ENCODE results near the gene ATG101.
A peak's percentile ranks its signal among the peaks of the same experiment; 100 is the strongest.

Gene ATG101

GRCh38 chr12:52058631-52059361, 11.0 kb upstream of the ATG101 start:
- no peak for DNase-seq

- no peak for DNase-seq
Measured at GRCh38 chr12:52059582-52060497, 9.9 kb upstream of the ATG101 start.

- no peak for DNase-seq
Measured at GRCh38 chr12:52060498-52061177, 9.1 kb upstream of the ATG101 start.

GRCh38 chr12:52061470-52062166, 8.2 kb upstream of the ATG101 start:
- DNase-seq = no peak

- DNase-seq = no peak
Measured at GRCh38 chr12:52062167-52063081, 7.4 kb upstream of the ATG101 start.

- DNase-seq = no peak
Measured at GRCh38 chr12:52063082-52063924, 6.5 kb upstream of the ATG101 start.

GRCh38 chr12:52063981-52064649, 5.7 kb upstream of the ATG101 start:
- no peak for DNase-seq

GRCh38 chr12:52066346-52067080, 3.3 kb upstream of the ATG101 start:
- no peak for DNase-seq

- DNase-seq = no peak
Measured at GRCh38 chr12:52067081-52067374, 2.8 kb upstream of the ATG101 start.

GRCh38 chr12:52070185-52070925, 577 bp downstream of the ATG101 start:
- DNase-seq = no peak

GRCh38 chr12:52073531-52074381, 4.0 kb downstream of the ATG101 start:
- DNase-seq = peak; percentile 70

GRCh38 chr12:52074971-52075724, 5.4 kb downstream of the ATG101 start:
- DNase-seq = peak; percentile 75

- DNase-seq = no peak
Measured at GRCh38 chr12:52076811-52077210, 7.0 kb downstream of the ATG101 start.

- no peak for DNase-seq
Measured at GRCh38 chr12:52078276-52078675, 8.5 kb downstream of the ATG101 start.

- DNase-seq = no peak
Measured at GRCh38 chr12:52079576-52080402, 10.0 kb downstream of the ATG101 start, which contains the start of gene SMIM41. Gene SMIM41, plus strand, starts transcription at chr12:52079704. Its CDS starts 76 bp downstream, at chr12:52079780.
